HG03439 (cell line): ENCODE data around the gene B3GNT9.

Source experiments
- ATAC-seq: cut with Tn5 transposase; IDR thresholded peaks from one replicate; pipeline ENCODE4 v1.9.1; 2021; ENCODE audit warnings: mild to moderate bottlenecking, moderate library complexity; ENCODE audit not compliant: unreplicated experiment

The B3GNT9 gene, protein sequence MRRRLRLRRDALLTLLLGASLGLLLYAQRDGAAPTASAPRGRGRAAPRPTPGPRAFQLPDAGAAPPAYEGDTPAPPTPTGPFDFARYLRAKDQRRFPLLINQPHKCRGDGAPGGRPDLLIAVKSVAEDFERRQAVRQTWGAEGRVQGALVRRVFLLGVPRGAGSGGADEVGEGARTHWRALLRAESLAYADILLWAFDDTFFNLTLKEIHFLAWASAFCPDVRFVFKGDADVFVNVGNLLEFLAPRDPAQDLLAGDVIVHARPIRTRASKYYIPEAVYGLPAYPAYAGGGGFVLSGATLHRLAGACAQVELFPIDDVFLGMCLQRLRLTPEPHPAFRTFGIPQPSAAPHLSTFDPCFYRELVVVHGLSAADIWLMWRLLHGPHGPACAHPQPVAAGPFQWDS

GRCh38 chr16:67150833-67151396, at the start of gene B3GNT9:
TSS of gene B3GNT9 (minus strand) at chr16:67150998. CDS start at chr16:67150485, 513 bp downstream.
- peak; percentile 39 for ATAC-seq

- ATAC-seq, result no peak
Measured at GRCh38 chr16:67200491-67200890, 49.7 kb upstream of the B3GNT9 start.

GRCh38 chr16:67199808-67200198, 49.0 kb upstream of the B3GNT9 start:
- ATAC-seq, result no peak

- ATAC-seq, result no peak
Measured at GRCh38 chr16:67199011-67199807, 48.4 kb upstream of the B3GNT9 start, which contains the start of gene ELMO3. TSS of gene ELMO3 (plus strand) at chr16:67199131. CDS start at chr16:67199327, 196 bp downstream.

DNA sequence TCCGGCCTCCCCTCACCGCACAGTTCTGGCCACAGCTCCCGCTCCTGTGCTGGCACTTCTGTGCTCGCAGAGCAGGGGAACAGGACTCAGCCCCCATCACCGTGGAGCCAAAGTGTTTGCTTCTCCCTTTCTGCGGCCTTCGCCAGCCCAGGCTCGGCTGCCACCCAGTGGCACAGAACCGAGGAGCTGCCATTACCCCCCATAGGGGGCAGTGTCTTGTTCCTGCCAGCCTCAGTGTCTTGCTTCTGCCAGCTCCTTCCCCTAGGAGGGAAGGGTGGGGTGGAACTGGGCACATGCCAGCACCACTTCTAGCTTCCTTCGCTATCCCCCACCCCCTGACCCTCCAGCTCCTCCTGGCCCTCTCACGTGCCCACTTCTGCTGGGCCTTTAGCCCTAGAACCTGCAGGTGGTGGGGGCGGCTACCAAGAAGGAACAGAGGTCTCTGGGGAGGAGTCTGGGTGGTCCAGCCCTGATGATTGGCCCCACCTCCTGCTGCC, 47.5 kb upstream of the B3GNT9 start:
- ATAC-seq, result no peak

- no peak for ATAC-seq
Measured at GRCh38 chr16:67197704-67198103, 46.9 kb upstream of the B3GNT9 start.

DNA sequence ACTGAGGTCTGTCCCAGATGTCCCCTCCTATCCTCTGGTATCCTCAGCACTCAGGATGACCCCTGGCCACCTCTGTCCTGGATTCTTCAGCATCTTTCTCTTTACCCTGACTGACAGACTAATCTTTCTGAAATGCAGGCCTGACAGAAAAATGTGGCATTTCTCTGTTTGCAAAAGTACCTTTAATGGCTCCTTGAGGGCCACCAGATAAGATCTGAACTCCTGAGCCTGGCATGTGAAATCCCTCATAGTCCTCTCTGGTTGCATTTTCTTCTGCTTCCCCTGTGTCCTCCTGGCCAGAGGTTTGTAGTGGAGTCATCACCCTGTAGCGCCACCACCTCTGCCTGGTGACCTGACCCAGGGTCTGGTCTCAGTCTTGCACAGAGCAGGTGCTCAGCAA, 46.1 kb upstream of the B3GNT9 start:
- ATAC-seq, result no peak

DNA sequence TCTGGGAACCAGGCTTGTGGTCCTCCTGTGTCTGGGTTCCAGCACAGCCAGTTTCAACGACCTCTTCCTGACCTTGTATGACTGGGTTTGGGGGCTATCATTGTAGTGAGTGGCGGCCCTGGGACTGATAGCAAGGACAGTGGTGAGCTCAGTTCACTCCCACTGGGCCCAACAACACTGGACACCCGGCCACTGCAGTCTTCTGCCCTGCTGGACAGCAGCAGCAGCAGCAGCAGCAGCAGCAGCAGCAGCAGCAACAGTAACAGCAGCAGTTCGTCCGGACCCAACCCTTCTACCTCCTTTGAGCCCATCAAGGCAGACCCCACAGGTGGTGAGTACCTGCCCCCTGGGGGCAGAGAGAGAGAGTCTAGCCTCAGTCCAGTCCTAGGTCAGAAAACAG, 44.9 kb upstream of the B3GNT9 start:
- no peak for ATAC-seq

DNA sequence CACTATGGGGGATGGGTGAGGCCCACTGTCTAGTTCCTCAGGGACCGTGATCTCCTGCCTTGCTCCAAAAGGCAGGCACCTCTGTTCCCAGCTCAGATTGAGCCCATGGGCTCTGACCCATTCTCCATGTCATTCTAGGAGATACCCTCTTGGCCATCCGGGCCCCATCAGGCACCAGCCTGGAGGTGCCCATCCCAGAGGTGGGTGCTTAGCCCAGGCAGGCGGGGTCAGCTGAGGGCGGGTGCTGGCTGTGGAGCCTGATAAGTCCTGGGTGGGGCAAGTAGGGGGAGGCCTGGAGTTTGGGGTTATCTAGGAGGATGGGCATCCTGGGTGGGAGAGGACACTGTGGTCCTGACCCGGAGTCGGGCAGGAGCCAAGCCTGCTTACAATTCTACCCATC, 43.5 kb upstream of the B3GNT9 start:
- no peak for ATAC-seq

DNA sequence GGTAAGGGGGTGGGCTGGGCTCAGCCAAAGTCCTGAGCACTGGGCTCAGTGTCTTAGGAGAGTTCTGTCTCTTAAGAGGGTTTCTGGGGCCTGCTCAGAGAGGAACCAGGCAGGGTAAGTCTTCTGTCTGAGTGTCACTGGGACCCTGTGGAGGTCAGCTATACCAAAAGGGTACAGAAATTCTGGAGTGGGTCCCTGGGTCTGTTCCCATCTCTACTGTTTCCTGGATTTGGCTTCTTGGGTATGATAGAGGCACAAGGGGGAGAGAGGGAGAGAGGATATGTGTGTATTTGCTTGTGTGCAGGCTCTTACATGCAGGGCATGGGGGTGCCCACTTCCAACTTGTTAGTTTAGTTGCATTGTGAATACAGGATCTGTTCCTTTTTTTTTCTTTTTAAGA, 42.7 kb upstream of the B3GNT9 start:
- ATAC-seq, result no peak

- peak; percentile 6 for ATAC-seq
Measured at GRCh38 chr16:67192781-67193361, 42.1 kb upstream of the B3GNT9 start.

- peak; percentile 82 for ATAC-seq
Measured at GRCh38 chr16:67191995-67192681, 41.3 kb upstream of the B3GNT9 start, which contains the start of gene E2F4. TSS of gene E2F4 (plus strand) at chr16:67192155. CDS start at chr16:67192228, 73 bp downstream.

DNA sequence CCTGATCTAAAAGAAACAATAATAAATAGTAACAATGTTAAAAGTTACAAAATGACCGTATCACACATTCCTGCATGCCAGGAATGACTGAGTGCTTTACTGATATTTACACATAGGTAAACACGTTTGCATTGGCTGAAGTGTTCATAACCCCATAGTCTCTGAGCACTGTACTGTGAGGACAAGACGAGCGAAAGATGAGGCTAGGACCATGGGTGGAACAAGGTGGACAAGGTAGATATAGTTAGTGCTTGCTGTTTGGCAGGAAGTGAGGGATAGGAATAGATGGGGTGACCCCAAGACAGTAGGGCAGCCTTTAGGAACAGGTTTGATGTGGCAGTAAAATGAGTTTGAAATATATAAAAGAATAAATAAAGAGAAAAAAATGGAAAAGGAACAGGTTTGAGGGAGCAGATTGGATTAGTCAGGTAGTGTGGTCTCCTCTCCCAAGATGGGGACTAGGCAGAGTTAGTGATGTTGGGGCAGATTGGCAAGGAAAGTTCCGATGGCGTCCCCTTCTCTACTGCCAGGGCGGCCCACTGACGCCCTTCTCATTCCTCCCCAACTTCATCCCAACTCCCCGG, 40.7 kb upstream of the B3GNT9 start:
- peak; percentile 5 for ATAC-seq

DNA sequence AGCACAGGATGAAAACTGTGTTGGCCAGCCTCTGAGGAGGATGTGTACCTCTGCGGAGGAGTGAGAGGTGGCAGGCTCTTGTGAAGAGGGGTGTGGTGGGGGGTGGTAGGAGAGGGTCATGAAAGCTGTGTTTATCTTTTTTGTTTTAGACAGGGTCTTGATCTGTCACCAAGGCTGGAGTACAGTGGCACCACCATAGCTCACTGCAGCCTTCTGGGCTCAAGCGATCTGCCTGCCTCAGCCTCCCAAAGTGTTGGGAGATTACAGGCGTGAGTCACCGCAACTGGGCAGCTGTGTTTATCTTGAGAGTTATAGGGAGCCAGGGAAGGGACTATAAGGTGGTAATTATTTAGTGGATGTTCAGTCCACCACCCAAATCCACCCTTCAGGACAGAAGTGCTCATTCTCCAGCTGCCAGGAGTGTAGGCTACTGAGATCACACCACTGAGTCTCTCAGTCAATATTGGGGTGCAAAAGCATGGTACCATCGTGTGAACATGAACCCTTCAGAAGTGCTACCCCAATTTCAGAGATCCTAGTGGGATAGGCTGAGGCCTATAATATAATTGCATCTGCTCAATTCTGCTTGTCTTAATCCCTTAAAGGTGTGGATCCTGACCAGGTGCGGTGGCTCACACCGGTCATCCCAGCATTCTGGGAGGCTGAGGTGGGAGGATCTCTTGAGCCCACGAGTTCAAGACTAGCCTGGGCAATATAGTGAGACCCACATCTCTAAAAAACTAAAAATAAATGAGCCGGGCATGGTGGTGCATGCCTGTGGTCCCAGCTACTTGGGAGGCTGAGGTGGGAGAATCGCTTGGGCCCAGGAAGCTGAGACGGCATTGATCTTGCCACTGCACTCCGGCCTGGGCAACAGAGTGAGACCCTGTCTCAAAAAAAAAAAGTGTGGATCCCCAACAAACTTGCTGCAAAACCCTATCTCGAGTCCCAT, 39.9 kb upstream of the B3GNT9 start:
- ATAC-seq, result no peak

DNA sequence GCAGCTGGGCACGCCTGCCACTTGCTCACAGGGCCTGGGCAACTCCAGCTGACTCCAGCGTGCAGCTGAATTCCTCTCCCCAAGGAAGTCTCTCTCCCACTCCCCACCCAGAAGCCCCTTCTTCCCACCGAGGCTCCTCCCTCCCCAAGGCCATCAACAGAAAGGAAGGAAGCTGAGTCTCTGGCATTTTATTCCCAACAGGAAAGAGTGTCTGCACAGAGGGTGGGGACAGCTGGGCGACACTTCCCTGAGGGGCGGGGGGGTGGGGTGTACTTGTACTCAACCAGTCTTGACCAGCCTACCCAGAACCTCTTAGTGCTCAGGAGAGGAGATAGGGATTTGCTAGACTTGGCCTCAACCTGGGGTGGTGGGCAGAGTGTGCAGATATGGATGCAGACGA, 39.2 kb upstream of the B3GNT9 start, which contains the start of gene EXOC3L1:
TSS of gene EXOC3L1 (minus strand) at position 96 of the 400 bp plus-strand sequence. CDS start 460 bp downstream, outside the sequence.
- no peak for ATAC-seq

- no peak for ATAC-seq
Measured at GRCh38 chr16:67188798-67189197, 38.0 kb upstream of the B3GNT9 start.

DNA sequence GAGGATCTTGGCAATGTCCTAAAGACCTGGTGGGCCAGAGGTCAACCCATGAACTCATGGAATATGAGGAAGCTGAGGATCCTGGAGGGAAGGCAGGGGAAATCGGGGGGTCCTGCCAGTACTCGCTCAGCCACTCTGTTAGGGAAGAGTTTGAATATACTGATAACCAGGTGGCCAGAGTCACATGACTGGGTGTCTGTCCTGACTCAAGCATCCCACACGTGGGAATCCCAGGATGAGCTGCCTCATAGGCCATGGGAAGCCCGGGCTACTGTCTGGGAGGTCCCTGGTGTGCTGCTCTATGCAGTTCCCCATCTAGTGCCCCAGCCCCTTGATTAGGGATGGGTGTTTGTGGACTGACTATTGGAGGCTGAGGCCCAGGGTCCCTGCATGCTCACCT, 37.5 kb upstream of the B3GNT9 start:
- ATAC-seq, result no peak

DNA sequence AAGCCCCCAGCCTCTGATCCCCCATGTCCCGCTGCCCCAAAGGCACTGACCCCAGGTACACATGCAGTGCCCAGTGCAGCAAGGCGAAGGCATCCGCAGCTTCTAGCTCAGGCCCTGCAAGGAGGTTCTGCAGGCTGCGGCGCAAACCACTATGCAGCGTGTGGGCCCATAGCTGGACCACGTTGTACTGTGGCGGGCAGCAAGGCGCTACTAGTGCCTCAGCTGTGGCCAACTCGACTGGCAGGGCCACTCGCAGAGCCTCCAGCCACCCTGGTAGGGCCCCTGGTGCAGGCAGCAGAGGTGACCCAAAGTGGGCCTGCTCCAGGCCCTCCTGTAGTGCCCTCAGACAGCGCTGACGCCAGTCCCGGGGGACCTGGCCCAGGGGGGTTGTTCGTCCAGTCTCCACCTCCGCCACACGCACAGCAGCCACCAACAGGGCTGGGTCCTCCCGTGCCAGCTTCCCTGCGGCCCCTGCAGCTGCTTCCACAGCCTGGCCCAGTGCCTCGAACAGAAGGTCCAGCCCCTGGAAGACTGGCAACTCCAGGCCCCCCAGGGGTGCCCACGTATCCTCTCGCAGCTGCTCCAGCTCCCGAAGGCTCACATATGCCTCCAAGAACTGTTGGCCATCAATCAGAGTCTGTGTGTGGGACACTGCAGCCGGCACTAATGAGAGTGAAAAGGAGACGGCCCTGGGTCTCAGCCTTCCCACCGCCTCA, 36.5 kb upstream of the B3GNT9 start:
- ATAC-seq, result no peak
